Motor neuron (in vitro differentiated cells): Measurements from ENCODE around the gene SP110. TPM values are rescaled to one million over a fixed set of nuclear protein-coding genes. Genes with fewer than 3 reads are reported as not detected.
"Not testable (repeated sequence)": the region's sequence is repeated elsewhere in the genome, so short reads cannot be mapped to it uniquely, and the experiment has no call there.

ENCODE experiments used
- ATAC-seq, 8 experiments: fragments of 200-7000 bp; cut with Tn5 transposase; replicated peaks in 6 of 8; 2 replicates each; pipeline ENCODE4 v1.8.0; 2021; ENCODE audit warnings: mild to moderate bottlenecking in 8 of 8, moderate library complexity in 8 of 8
- H3K27ac ChIP-seq, 2 donors: fragments of 250-450 bp; sonication (Bioruptor Pico); 2 replicates each; pipeline ENCODE4 v1.9.0; 2021; ENCODE audit warnings: antibody characterized with exemption in 2 of 2, mild to moderate bottlenecking in 2 of 2, moderate library complexity in 1 of 2
- H3K4me1 ChIP-seq, 2 donors: fragments of 250-450 bp; sonication (Bioruptor Pico); replicated peaks in 1 of 2; 2 replicates each; pipeline ENCODE4 v1.6.1; 2021; ENCODE audit warnings: antibody characterized with exemption in 2 of 2, mild to moderate bottlenecking in 2 of 2, moderate library complexity in 1 of 2
- H3K4me3 ChIP-seq, 5 donors: fragments of 250-450 bp; sonication (Bioruptor Pico); 2 replicates each; pipeline ENCODE4 v1.9.0; 2021; ENCODE audit warnings: antibody characterized with exemption in 5 of 5, mild to moderate bottlenecking in 5 of 5, moderate library complexity in 4 of 5
- WGBS, 10 experiments: fragments of 450-650 bp; shearing (Covaris generic); methylation state at CpG; one replicate each; pipeline ENCODE4 v1.0.0; 2022; 5-methylcytosine and 5-hydroxymethylcytosine counted together
- in situ Hi-C, 9 experiments: fragments of 400-800 bp; cut with MboI; loops; one replicate each; pipeline ENCODE4 v1.15.0; 2021; ENCODE audit warnings: low sequenced_read_pairs in 9 of 9, low pct_unique_long_range_greater_than_20kb in 2 of 9; ENCODE audit not compliant: unreplicated experiment in 9 of 9
- total RNA-seq, 8 experiments: library from RNA; unstranded; fragments of 300-600 nt; gene quantifications; 2 replicates each; pipeline versions ENCODE4 v1.2.3 to v1.2.4, GENCODE V29; 2022

The SP110 gene
- 10 to 100 TPM in 4 of 8 experiments, 1 to 10 TPM in 2, under 1 TPM in 2; 0.11 to 40.0 (median 5.9) TPM for total RNA-seq

DNA sequence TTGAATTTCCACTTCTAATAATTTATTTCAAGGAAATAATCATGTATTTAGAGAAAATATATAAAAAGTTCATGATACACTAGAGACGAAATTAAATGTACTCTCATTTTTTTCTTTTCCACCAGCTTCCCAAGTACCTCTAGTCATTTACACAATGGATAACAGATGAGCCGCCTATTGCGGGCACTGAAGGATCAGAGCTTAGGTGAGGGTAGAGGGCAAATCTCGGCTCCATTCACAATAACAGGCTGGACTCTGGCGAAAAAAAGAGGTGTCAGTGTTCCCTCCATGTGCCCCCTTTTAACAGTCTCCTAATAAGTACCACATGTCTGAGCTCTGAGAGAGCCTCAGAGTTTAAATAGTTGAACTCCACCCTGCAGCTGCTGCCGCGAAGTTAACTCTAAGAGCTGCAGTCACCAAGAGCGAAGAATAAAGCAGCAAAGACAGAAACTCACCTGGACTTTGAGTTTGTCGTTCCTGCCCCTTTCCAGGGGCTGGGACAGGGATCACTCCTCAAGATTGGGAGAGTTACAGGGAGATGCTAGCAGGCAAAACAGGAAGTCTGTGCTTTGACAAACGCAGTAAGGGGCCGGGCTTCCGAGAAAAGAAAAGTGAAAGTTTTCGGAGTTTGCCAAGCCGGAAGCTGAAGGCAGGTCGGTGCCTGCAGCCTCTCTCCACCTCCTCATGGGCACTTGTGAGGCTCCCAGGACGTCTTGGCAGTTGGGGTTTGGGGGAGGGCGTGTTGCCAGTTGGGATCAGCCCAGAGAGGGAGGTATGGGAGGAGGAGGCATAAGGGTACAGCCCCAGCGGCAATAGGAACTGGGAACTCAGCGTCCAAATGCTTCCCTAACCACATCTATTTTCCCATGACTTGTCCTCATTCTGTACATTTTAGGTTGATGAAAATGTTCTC lies at the start of gene SP110:
TSS of gene SP110 (minus strand) at position 566 of the 913 bp plus-strand sequence. CDS start 3,057 bp downstream, outside the sequence.
- 0 to 50% (median 3%) methylated on average over 1 to 10 of the region's 19 CpGs; no CpG with 5 or more reads in 1 of the 10 experiments for WGBS, 10 experiments
- Histone ChIP-seq H3K4me3 (peak within 1 kb of the TSS; percentile 8 to 26 (median 10)), H3K4me1 (no peaks in the 10 kb centered on the region), H3K27ac (no peak within 1 kb of the TSS)
- peak in 7 of 8 experiments; percentile 16 to 93 (median 45) for ATAC-seq
- in situ Hi-C loops: loop anchor here in 1 of 9 experiments (25.0 kb wide), 2 partner anchors 168 to 393 kb away; no protein-coding TSS in a partner anchor

DNA sequence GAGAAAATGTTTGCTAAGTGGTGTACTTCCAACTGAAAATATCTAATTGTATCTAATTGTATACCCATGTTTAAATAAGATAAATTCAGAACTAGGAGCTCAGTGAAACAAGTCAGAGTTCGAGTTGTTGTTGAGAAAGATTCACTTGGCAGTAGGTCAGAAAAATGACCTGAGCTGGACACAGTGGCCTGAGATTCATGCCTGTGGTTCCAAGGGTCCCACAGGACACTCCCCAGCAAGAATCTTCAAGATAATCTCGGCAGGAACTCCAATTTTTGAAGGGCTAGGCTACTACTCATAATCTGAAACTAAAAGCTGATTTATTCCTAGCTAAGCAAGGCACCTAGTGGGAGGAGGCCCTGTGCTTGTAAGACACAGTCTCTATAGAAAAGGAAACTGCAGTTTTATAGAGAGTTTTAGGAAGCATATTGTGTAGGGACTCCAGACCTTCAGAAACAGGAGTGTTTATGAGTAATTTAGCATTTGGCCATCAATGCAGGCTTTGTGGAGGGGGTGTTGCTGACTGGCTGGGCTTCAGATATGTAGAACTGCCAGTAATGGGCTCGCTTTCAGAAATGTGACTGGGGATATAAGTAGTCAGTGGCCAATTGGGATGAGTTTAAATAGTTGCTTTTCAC lies 48.9 kb upstream of the SP110 start:
- Histone ChIP-seq H3K4me1 (no peaks in the 10 kb centered on the region), H3K4me3 (no peak overlapping the region), H3K27ac (no peak overlapping the region)
- in situ Hi-C loops: no loop called here
- 0 to 100% (median 28%) methylated on average over 1 to 3 of the region's 3 CpGs for WGBS, 10 experiments
- ATAC-seq: peak in 4 of 8 experiments; percentile 22 to 88 (median 51)

DNA sequence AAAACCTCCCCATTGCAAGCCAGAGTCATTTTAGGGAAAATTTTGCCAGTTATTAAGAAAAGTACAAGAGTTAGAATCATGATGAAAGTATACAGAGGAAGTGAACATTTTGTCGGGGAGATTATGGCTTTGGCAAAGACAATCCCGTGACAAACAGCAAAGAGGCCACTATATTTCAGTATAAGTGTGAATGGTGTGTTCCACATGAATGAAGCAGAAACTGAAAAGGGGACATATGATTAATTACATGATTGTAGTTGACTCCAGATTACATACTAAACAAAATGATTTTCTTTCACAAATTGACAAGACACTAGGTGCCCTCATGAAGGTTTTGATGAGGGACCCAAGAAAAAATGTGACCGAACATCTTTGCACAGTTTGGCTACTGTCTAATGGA lies 47.8 kb upstream of the SP110 start:
- 40 to 100% (median 73%) methylated on average over 1 to 3 of the region's 3 CpGs; no CpG with 5 or more reads in 1 of the 10 experiments for WGBS, 10 experiments
- in situ Hi-C loops: no loop called here

DNA sequence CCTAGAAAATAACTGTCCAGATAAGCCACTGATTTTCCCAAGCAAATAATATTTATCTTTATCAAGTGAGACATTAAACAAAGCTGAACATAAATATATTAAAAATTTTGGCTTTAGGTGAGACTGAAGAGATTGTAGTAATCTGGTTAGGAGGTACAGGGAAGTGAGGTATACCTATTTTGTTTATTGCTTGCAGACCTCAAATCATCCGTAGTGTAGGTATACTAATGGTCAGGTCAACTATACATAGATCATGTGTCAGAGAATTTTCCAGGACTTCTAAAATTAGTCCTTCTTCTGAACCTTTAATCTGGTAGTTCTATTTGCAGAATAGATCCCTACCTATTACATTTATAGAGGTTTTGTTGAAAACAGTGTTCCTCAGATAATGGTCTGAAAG lies 47.3 kb upstream of the SP110 start:
- Histone ChIP-seq H3K27ac (no peak overlapping the region), H3K4me3 (no peak overlapping the region), H3K4me1 (no peaks in the 10 kb centered on the region)
- ATAC-seq: no peak
- WGBS, 10 experiments: 14 to 100% (median 86%) methylated on average over 1 of the region's 1 CpG; no CpG with 5 or more reads in 1 of the 10 experiments
- in situ Hi-C loops: no loop called here

More for the DNA sequence above, 47.8 kb upstream of the SP110 start:
- no peaks in the 10 kb centered on the region for H3K4me1 ChIP-seq
- H3K27ac ChIP-seq: no peak overlapping the region
- H3K4me3 ChIP-seq: no peak overlapping the region
- ATAC-seq: no peak

DNA sequence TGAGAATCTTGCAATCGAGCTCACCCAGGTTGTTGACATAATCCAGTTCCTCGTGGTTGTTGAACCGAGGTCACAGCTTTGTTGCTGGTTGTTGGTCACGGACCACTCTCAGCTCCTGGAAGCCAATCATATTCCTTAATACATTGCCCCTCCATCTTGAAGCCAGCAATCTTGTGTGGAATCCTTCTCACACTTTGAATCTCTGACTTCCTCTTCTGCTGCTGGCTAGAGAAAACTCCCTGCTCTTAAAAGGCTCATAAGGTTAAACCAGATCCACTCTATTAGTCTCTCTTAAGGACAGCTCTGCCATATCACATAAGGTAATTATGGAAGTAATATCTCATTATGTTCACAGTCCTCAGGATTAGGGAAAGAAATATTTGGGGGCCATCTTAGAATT lies 46.9 kb upstream of the SP110 start:
- ATAC-seq: no peak
- WGBS, 10 experiments: 47 to 94% (median 85%) methylated on average over 1 to 4 of the region's 4 CpGs; no CpG with 5 or more reads in 5 of the 10 experiments
- H3K4me1 ChIP-seq: no peaks in the 10 kb centered on the region
- H3K27ac ChIP-seq: no peak overlapping the region
- in situ Hi-C loops: no loop called here
- H3K4me3 ChIP-seq: no peak overlapping the region

DNA sequence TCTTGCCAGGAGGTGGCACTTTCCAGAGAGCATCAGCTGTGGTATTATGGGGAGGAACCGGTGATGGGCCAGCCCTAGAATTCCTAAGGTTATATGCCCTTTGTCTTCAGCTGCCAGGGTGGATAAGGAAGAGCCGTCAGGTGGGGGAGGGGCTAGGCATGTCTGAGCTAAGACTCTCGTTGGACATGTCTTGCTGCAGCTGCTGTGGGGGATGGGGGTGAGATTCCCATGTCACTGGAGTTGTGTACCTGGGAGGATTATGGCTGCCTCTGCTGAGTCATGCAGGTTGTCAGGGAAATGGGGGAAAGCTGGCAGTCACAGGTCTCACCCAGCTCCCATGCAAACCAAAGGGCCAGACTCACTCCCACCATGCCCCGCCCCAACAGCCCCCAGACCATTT lies 45.2 kb upstream of the SP110 start:
- H3K27ac ChIP-seq, ATAC-seq, H3K4me1 ChIP-seq, in situ Hi-C loops, H3K4me3 ChIP-seq: not testable (repeated sequence)
- WGBS, 10 experiments: 100% methylated on average over 1 of the region's 4 CpGs; no CpG with 5 or more reads in 9 of the 10 experiments

DNA sequence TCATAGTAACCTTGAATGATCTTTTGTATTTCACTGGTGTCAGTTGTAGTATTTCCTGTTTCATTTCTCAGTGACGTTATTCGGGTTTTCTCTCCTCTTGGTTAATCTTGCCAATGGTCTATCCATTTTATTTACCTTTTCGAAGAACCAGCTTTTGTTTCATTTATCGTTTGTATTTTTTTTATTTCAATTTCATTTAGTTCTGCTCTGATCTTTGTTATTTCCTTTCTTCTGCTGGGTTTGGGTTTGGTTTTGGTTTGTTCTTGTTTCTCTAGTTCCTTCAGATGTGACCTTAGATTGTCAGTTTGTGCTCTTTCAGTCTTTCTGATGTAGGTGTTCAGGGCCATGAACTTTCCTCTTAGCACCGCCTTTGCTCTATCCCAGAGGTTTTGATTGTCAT lies 42.5 kb upstream of the SP110 start:
- in situ Hi-C loops: no loop called here
- Histone ChIP-seq H3K4me1 (no peaks in the 10 kb centered on the region), H3K4me3 (no peak overlapping the region), H3K27ac (no peak overlapping the region)
- no peak for ATAC-seq
- WGBS, 10 experiments: 41 to 96% (median 86%) methylated on average over 3 to 5 of the region's 5 CpGs; no CpG with 5 or more reads in 1 of the 10 experiments

DNA sequence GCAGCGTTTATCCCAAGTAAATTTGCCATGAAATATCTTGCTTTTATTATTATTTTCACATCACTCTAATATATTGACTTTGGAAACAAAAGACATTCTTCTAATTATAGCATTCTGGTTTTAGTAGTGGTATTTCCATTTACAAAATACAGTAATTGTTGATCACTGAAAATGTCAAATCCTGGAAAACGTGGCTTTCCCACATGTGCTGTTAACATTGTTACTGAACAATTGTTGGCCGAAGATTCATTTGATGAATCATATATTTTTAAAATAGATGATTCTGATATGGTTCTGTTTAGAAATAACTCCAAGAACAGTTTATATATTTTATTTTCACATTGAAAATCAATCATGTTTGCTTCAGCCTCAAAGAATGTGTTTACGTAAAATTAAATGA lies 38.7 kb upstream of the SP110 start:
- Histone ChIP-seq H3K27ac (no peak overlapping the region), H3K4me1 (no peaks in the 10 kb centered on the region), H3K4me3 (no peak overlapping the region)
- 4 to 94% (median 82%) methylated on average over 2 to 4 of the region's 4 CpGs for WGBS, 10 experiments
- in situ Hi-C loops: no loop called here
- no peak for ATAC-seq

DNA sequence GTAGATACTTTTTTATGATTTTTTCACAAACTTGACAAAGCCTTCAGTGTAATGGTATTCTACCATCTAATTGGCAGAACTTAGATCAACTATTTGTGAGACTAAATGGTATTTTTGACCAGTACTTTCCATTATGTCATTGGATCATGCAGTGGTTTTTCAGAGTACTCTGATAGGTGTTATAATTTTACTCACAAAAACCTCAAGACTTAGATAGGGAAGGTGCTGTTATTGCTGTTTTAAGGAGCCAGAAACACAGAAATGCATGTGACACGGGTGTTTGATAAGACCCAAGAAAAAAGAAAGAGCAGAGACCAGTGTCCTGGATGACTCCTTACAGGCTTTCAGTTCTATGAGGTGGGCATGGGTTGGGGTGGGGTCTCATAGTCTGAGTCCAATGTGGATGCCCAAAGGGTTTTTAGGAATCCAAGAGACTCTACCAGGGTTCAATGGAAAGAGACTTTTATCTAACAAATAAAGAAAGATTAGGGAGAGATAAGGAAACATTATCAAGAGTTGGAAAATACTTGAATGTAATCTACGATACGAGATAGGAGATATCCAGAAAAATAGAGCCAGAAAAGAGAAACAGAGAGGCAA lies 37.0 kb upstream of the SP110 start:
- H3K4me3 ChIP-seq: no peak overlapping the region
- no peaks in the 10 kb centered on the region for H3K4me1 ChIP-seq
- no peak overlapping the region for H3K27ac ChIP-seq
- no peak for ATAC-seq
- WGBS, 10 experiments: 51 to 100% (median 87%) methylated on average over 1 to 3 of the region's 3 CpGs; no CpG with 5 or more reads in 1 of the 10 experiments
- in situ Hi-C loops: no loop called here

DNA sequence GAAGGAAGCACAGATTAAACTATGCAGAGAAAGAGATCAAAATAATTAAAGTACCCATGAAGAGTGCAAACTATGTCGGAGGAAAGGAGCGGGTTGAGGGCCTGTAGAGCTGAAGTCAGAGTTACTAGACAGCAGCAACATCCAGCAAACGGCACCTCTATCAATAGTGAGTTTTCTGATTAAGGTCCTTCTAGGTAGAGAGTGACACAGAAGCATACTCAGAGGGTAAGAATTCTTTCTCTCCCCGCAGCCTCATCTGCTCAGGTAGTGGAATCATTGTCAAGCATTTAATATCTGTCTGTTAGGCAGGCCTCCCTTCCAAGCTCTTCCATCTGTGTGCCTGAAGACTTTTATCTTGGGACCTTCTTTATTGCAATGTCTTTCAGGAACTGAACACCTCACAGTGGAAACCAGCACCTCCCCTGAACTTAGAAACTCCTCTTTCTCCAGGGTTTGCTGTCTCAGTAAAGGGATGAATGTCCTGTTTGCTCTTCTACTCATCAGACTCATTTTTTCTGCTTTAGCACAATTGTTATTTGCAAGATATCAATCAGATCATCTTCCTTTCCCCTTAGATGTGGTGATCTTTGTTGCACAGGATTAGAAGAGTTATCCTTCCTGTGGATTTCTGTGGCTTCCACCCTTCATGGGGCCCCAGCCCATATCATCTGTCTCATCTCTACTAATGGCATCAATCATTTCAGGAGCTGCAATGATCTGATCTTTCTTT lies 34.5 kb upstream of the SP110 start:
- WGBS, 10 experiments: 35 to 75% (median 67%) methylated on average over 3 to 4 of the region's 4 CpGs; no CpG with 5 or more reads in 2 of the 10 experiments

DNA sequence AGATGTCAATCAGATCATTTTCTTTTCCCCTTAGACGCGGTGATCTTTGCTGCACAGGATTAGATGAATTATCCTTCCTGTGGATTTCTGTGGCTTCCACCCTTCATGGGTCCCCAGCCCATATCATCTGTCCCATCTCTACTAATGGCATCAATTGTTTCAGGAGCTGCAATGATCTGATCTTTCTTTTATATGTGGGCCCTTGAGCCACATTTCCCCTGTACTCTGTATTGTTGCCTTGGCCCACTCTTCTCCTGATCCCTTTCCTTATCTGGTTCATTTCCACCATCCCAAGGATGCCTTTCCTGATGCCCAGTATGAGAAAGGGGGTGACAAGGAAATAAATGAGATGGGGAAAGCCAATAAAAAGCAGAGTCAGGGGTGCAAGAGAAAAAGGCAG lies 30.4 kb upstream of the SP110 start:
- Histone ChIP-seq H3K27ac (no peak overlapping the region), H3K4me3 (no peak overlapping the region), H3K4me1 (no peaks in the 10 kb centered on the region)
- in situ Hi-C loops: no loop called here
- no peak for ATAC-seq
- WGBS, 10 experiments: 63 to 100% (median 88%) methylated on average over 1 to 2 of the region's 2 CpGs; no CpG with 5 or more reads in 5 of the 10 experiments

More for the DNA sequence above, 34.5 kb upstream of the SP110 start:
- H3K4me1 ChIP-seq: no peaks in the 10 kb centered on the region
- no peak overlapping the region for H3K4me3 ChIP-seq
- ATAC-seq: no peak
- in situ Hi-C loops: no loop called here
- no peak overlapping the region for H3K27ac ChIP-seq

DNA sequence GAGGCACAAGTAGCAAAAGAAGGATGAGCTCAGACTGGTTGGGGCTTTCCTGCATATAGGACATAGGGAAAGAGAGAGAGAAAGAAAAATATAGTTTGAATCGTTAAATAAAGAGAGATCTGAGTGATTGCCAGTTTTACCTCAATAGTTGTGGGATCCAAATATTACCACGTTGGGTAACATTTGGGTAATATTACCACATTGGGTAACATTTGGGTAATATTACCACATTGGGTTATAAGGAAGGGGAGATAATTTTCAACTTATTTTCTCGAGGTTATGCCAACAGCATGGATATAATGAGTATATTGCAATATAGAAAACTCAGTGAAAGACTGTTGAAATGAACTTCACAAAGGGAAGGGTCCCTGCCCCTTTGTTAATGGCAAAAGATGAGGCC lies 26.4 kb upstream of the SP110 start:
- no peak for ATAC-seq
- H3K27ac ChIP-seq: no peak overlapping the region
- H3K4me3 ChIP-seq: no peak overlapping the region
- no peaks in the 10 kb centered on the region for H3K4me1 ChIP-seq
- WGBS, 10 experiments: 0 to 62% (median 28%) methylated on average over 1 to 3 of the region's 3 CpGs
- in situ Hi-C loops: no loop called here
